ENCODE results near the gene BRME1. TPM values are rescaled to one million over a fixed set of nuclear protein-coding genes. Genes with fewer than 3 reads are reported as not detected.
"Not testable (repeated sequence)": the region's sequence is repeated elsewhere in the genome, so short reads cannot be mapped to it uniquely, and the experiment has no call there.

The BRME1 gene
- polyA plus RNA-seq, 3 donors: 0.05 to 0.28 TPM; not detected in 1

GRCh38 chr19:13851734-13852114 is 54.2 kb downstream of the BRME1 start:
- Histone ChIP-seq H3K27ac (ENCODE audit: low read depth in 1 of 2, low read length in 2 of 2) (peak overlapping the region in 1 of 2 donors; percentile 99), H3K4me1 (ENCODE audit: control insufficient read depth in 1 of 2, insufficient read depth in 2 of 2, low read length in 2 of 2) (peaks cover 37 to 43% of the 10 kb centered on the region in 2 donors), H3K4me2 (replicated peaks; ENCODE audit: extremely low read depth, low read length, poor library complexity, severe bottlenecking) (peak overlapping the region; percentile 24), H3K9ac (ENCODE audit: insufficient read depth, low read length, poor library complexity, severe bottlenecking) (peak overlapping the region; percentile 90)
- H3K36me3 ChIP-seq (replicated peaks in 1 of 2; ENCODE audit: control insufficient read depth in 1 of 2, insufficient read depth in 2 of 2, low read length in 2 of 2); H2AFZ ChIP-seq (ENCODE audit: insufficient read depth, low read depth, low read length, poor library complexity, severe bottlenecking); H4K20me1 ChIP-seq (ENCODE audit: insufficient read depth, low read length); H3K79me2 ChIP-seq (ENCODE audit: insufficient read depth, low read length); H3K27me3 ChIP-seq (ENCODE audit: control insufficient read depth in 2 of 2, insufficient read depth in 2 of 2, low read length in 2 of 2); H3K9me3 ChIP-seq (replicated peaks in 1 of 2; ENCODE audit: control insufficient read depth in 1 of 2, insufficient read depth in 1 of 2, low read length in 2 of 2); H3K36me3 Mint-ChIP-seq; DNase-seq; H3K9me3 Mint-ChIP-seq; H3K4me3 ChIP-seq (replicated peaks in 1 of 3; ENCODE audit: low read depth in 2 of 3, low read length in 3 of 3); H3K27me3 Mint-ChIP-seq (ENCODE audit: low read depth in 3 of 3); H3K4me3 Mint-ChIP-seq: not testable (repeated sequence)
- peak overlapping the region; percentile 76 to 99 (median 98) for H3K27ac Mint-ChIP-seq
- H3K4me1 Mint-ChIP-seq: peaks cover 39% of the 10 kb centered on the region
- intact Hi-C loops (cut with micrococcal nuclease): loop anchor here (1.0 to 5.0 kb wide), 3 partner anchors 10 to 119 kb away; no protein-coding TSS in a partner anchor
- no CpG with 5 or more reads among the region's 5 CpGs for WGBS (ENCODE audit: insufficient coverage)

- TF ChIP-seq CTCF (IDR thresholded peaks at IDR 0.05): no peak
- peak; percentile 95 to 98 (median 96) for DNase-seq
- H3K9me3 Mint-ChIP-seq: no peaks in the 10 kb centered on the region
- peaks cover 0 to 2% of the 10 kb centered on the region in 2 donors for H3K36me3 Mint-ChIP-seq
- Histone ChIP-seq H3K4me3 (replicated peaks in 1 of 3; ENCODE audit: low read depth in 2 of 3, low read length in 3 of 3) (peak overlapping the region; percentile 27 to 37 (median 34)), H3K79me2 (ENCODE audit: insufficient read depth, low read length) (no peaks in the 10 kb centered on the region), H3K27me3 (ENCODE audit: control insufficient read depth in 2 of 2, insufficient read depth in 2 of 2, low read length in 2 of 2) (no peaks in the 10 kb centered on the region), H3K9me3 (replicated peaks in 1 of 2; ENCODE audit: control insufficient read depth in 1 of 2, insufficient read depth in 1 of 2, low read length in 2 of 2) (no peaks in the 10 kb centered on the region), H3K36me3 (replicated peaks in 1 of 2; ENCODE audit: control insufficient read depth in 1 of 2, insufficient read depth in 2 of 2, low read length in 2 of 2) (no peaks in the 10 kb centered on the region), H4K20me1 (ENCODE audit: insufficient read depth, low read length) (no peaks in the 10 kb centered on the region), H3K27ac (ENCODE audit: low read depth in 1 of 2, low read length in 2 of 2) (peak overlapping the region; percentile 84 to 99), H3K9ac (ENCODE audit: insufficient read depth, low read length, poor library complexity, severe bottlenecking) (peak overlapping the region; percentile 90), H3K4me2 (replicated peaks; ENCODE audit: extremely low read depth, low read length, poor library complexity, severe bottlenecking) (peak overlapping the region; percentile 40), H3K4me1 (ENCODE audit: control insufficient read depth in 1 of 2, insufficient read depth in 2 of 2, low read length in 2 of 2) (peaks cover 40 to 48% of the 10 kb centered on the region in 2 donors), H2AFZ (ENCODE audit: insufficient read depth, low read depth, low read length, poor library complexity, severe bottlenecking) (no peak overlapping the region)
- H3K4me3 Mint-ChIP-seq: peak overlapping the region; percentile 80 to 88
- H3K27me3 Mint-ChIP-seq (ENCODE audit: low read depth in 3 of 3): peaks cover 0 to 5% (median 2%) of the 10 kb centered on the region in 3 donors
- H3K4me1 Mint-ChIP-seq: peaks cover 44% of the 10 kb centered on the region
- 50% methylated on average over 20 of the region's 26 CpGs for WGBS (ENCODE audit: insufficient coverage)
- peak overlapping the region; percentile 98 to 99 (median 99) for H3K27ac Mint-ChIP-seq
- intact Hi-C loops (cut with micrococcal nuclease): loop anchor here (1.0 to 5.0 kb wide), 3 partner anchors 10 to 119 kb away; no protein-coding TSS in a partner anchor
Measured at GRCh38 chr19:13850910-13851733, 54.8 kb downstream of the BRME1 start.

Data from CD14-positive monocyte (primary cell).